ENCODE data around the gene KRTAP5-3. TPM values are rescaled to one million over a fixed set of nuclear protein-coding genes. Genes with fewer than 3 reads are reported as not detected.

The KRTAP5-3 gene
- total RNA-seq, 1 donor from 2014 or later = not detected

GRCh38 chr11:1557904-1558774 is 50.1 kb downstream of the KRTAP5-3 start:
- peaks cover 1% of the 10 kb centered on the region for H3K36me3 ChIP-seq (ENCODE audit: control insufficient read depth, insufficient read depth, low read length)
- no peaks in the 10 kb centered on the region for H3K27me3 ChIP-seq (ENCODE audit: control insufficient read depth, insufficient read depth, low read length)
- H3K4me3 ChIP-seq (ENCODE audit: low read depth, low read length) = no peak overlapping the region
- TF ChIP-seq CTCF (IDR thresholded peaks at IDR 0.05; ENCODE audit: insufficient read depth, low read length, poor library complexity, severe bottlenecking) = no peak
- DNase-seq (ENCODE audit: low read depth) = peak; percentile 42

Other genes starting within 250 kb of the KRTAP5-3 start
- gene BRSK2, start 218.5 kb downstream of the KRTAP5-3 start, total RNA-seq = 0.75 and 2.4 TPM in 2 replicates
- 18.1 and 32.0 TPM in 2 replicates for gene MOB2, start 121.7 kb downstream of the KRTAP5-3 start, total RNA-seq
- 7.6 and 19.2 TPM in 2 replicates for gene DUSP8, start 36.2 kb downstream of the KRTAP5-3 start, total RNA-seq
- not detected in 2 replicates for gene KRTAP5-1, start 23.2 kb downstream of the KRTAP5-3 start, total RNA-seq
- not detected in 2 replicates for gene KRTAP5-2, start 10.2 kb downstream of the KRTAP5-3 start, total RNA-seq
- not detected in 2 replicates for gene KRTAP5-4, start 13.7 kb upstream of the KRTAP5-3 start, total RNA-seq
- gene KRTAP5-5, start 21.3 kb upstream of the KRTAP5-3 start, total RNA-seq = not detected in 2 replicates
- not detected in 2 replicates for gene KRTAP5-6, start 88.7 kb upstream of the KRTAP5-3 start, total RNA-seq
- gene IFITM10, start 142.1 kb upstream of the KRTAP5-3 start, total RNA-seq = 0.14 and 1.1 TPM in 2 replicates
- 425 and 603 TPM in 2 replicates for gene CTSD, start 155.5 kb upstream of the KRTAP5-3 start, total RNA-seq
- gene SYT8, start 226.5 kb upstream of the KRTAP5-3 start, total RNA-seq = 0.17 TPM in 1 of 2 replicates, not detected in the other
- not detected in 2 replicates for gene TNNI2, start 230.5 kb upstream of the KRTAP5-3 start, total RNA-seq
- not detected in 2 replicates for gene LSP1, start 244.6 kb upstream of the KRTAP5-3 start, total RNA-seq

Data from kidney epithelial cell (primary cell).